Trophoblast cell (in vitro differentiated cells and primary cell): Measurements from ENCODE around the gene ARHGEF12.

Experiments
- DNase-seq, 2 donors: peaks; one replicate each; pipeline ENCODE4 v3.0.0-alpha.2; 2016
- H2AFZ ChIP-seq: 2 replicates; pipeline ENCODE4 v1.6.1; 2013; ENCODE audit warnings: low read length, moderate library complexity, mild to moderate bottlenecking; ENCODE audit not compliant: insufficient read depth, poor library complexity
- H2AK5ac ChIP-seq: 2 replicates; pipeline ENCODE4 v1.6.1; 2013; ENCODE audit warnings: mild to moderate bottlenecking, low read length
- H2BK120ac ChIP-seq: 2 replicates; pipeline ENCODE4 v1.6.1; 2013; ENCODE audit warnings: low read length, mild to moderate bottlenecking, moderate library complexity; ENCODE audit not compliant: insufficient read depth, poor library complexity
- H2BK12ac ChIP-seq: 2 replicates; pipeline ENCODE4 v1.6.1; 2013; ENCODE audit warnings: mild to moderate bottlenecking, low read length, moderate library complexity
- H2BK5ac ChIP-seq: 2 replicates; pipeline ENCODE4 v1.6.1; 2013; ENCODE audit warnings: low read length, low read depth, moderate library complexity, mild to moderate bottlenecking; ENCODE audit not compliant: poor library complexity
- H3K14ac ChIP-seq: 2 replicates; pipeline ENCODE4 v1.6.1; 2013; ENCODE audit warnings: mild to moderate bottlenecking, low read length
- H3K18ac ChIP-seq: 2 replicates; pipeline ENCODE4 v1.6.1; 2013; ENCODE audit warnings: mild to moderate bottlenecking, low read length
- H3K23ac ChIP-seq: 2 replicates; pipeline ENCODE4 v1.6.1; 2013; ENCODE audit warnings: low read length
- H3K27ac ChIP-seq: 2 replicates; pipeline ENCODE4 v1.5.1; 2013; ENCODE audit warnings: low read depth, mild to moderate bottlenecking, inconsistent platforms, low read length, moderate library complexity
- H3K27me3 ChIP-seq: 2 replicates; pipeline ENCODE4 v1.6.1; 2013; ENCODE audit warnings: inconsistent platforms, mild to moderate bottlenecking, low read length, moderate library complexity; ENCODE audit not compliant: insufficient read depth
- H3K36me3 ChIP-seq, 2 experiments: 1 replicate in 1 of 2; 2 replicates in 1 of 2; pipeline ENCODE4 v1.6.1; 2013; ENCODE audit warnings: low read length in 2 of 2, mild to moderate bottlenecking in 2 of 2, moderate library complexity in 1 of 2; ENCODE audit not compliant: insufficient read depth in 2 of 2, control insufficient read depth in 1 of 2
- H3K4ac ChIP-seq: 2 replicates; pipeline ENCODE4 v1.6.1; 2013; ENCODE audit warnings: low read depth, mild to moderate bottlenecking, low read length, moderate library complexity
- H3K4me1 ChIP-seq, 2 experiments: 1 replicate in 1 of 2; 2 replicates in 1 of 2; pipeline ENCODE4 v1.6.1; 2013; ENCODE audit warnings: low read length in 2 of 2, mild to moderate bottlenecking in 2 of 2, moderate library complexity in 1 of 2; ENCODE audit not compliant: insufficient read depth in 2 of 2, control insufficient read depth in 1 of 2
- H3K4me2 ChIP-seq: 2 replicates; pipeline ENCODE4 v1.6.1; 2013; ENCODE audit warnings: inconsistent platforms, mild to moderate bottlenecking, low read length, moderate library complexity
- H3K4me3 ChIP-seq: 2 replicates; pipeline ENCODE4 v1.5.1; 2013; ENCODE audit warnings: mild to moderate bottlenecking, low read depth, low read length, inconsistent platforms
- H3K79me1 ChIP-seq: one replicate; pipeline ENCODE4 v1.6.1; 2013; ENCODE audit warnings: low read length
- H3K79me2 ChIP-seq: 2 replicates; pipeline ENCODE4 v1.6.1; 2013; ENCODE audit warnings: low read length, mild to moderate bottlenecking; ENCODE audit not compliant: control insufficient read depth, insufficient read depth, poor library complexity
- H3K9ac ChIP-seq: 2 replicates; pipeline ENCODE4 v1.6.1; 2013; ENCODE audit warnings: mild to moderate bottlenecking, low read length
- H3K9me3 ChIP-seq: 2 replicates; pipeline ENCODE4 v1.6.1; 2013; ENCODE audit warnings: low read depth, mild to moderate bottlenecking, control low read depth, inconsistent platforms, low read length; ENCODE audit not compliant: insufficient read depth
- H4K12ac ChIP-seq: 2 replicates; pipeline ENCODE4 v1.6.1; 2013; ENCODE audit warnings: low read depth, mild to moderate bottlenecking, low read length, moderate library complexity
- H4K8ac ChIP-seq: 2 replicates; pipeline ENCODE4 v1.6.1; 2013; ENCODE audit warnings: low read depth, mild to moderate bottlenecking, low read length, moderate library complexity
- H4K91ac ChIP-seq: one replicate; pipeline ENCODE4 v1.6.1; 2013; ENCODE audit warnings: low read depth, mild to moderate bottlenecking, low read length, moderate library complexity
- WGBS: extraction: QIAGEN DNeasy Blood & Tissue Kit; methylation state at CpG from one replicate; pipeline ENCODE4 v1.1.7; 2013; ENCODE audit warnings: missing lambda C conversion rate; ENCODE audit not compliant: insufficient read length, insufficient coverage; ENCODE audit errors: extremely low coverage; 5-methylcytosine and 5-hydroxymethylcytosine counted together

The ARHGEF12 gene

DNA sequence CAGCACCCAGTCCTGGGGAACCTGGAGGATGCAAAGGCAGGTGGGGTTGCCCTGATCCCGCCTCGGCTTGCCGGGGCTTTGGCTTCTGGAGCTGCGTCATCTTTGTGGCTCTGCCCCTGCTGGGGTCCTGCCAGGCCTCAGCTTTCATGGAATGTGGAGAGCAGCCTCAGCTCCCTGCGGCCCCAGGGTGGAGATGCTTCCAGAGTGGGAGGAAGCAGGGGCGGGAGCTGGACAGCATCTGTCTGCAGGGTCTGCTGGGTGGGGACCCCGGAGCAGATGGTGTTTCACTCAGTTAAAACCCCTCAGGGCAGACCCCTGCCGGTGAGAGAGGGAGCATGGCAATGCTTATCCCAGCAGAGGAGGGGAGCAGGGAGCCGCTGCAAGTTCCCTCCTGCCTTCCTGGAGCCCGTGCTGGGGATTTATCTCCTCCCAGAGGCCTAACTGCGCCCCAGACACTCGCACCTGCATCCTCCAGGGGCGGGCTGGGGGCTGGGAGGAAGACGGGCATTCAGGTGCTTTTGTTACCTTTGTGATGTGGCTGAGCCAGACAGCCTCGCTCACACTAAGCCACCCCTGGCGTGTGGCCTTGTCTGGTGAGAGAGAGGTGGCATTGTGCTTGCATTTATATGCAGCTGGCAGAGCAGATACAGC, 191.0 kb downstream of the ARHGEF12 start:
- Histone ChIP-seq H2AK5ac (no peak overlapping the region), H2BK12ac (no peak overlapping the region), H3K27ac (no peak overlapping the region), H3K79me1 (no peaks in the 10 kb centered on the region), H3K9ac (no peak overlapping the region), H2BK5ac (no peak overlapping the region), H2BK120ac (no peak overlapping the region), H3K9me3 (peaks cover 2% of the 10 kb centered on the region), H3K4ac (no peak overlapping the region), H3K27me3 (no peaks in the 10 kb centered on the region), H4K8ac (no peak overlapping the region), H3K18ac (no peak overlapping the region), H3K79me2 (no peaks in the 10 kb centered on the region), H2AFZ (no peak overlapping the region), H3K4me1 (no peaks in the 10 kb centered on the region), H3K4me3 (no peak overlapping the region), H3K23ac (no peak overlapping the region), H4K12ac (no peak overlapping the region), H4K91ac (no peak overlapping the region), H3K14ac (no peak overlapping the region), H3K36me3 (no peaks in the 10 kb centered on the region), H3K4me2 (no peak overlapping the region)
- no peak for DNase-seq
- WGBS: no CpG with 5 or more reads among the region's 16 CpGs

DNA sequence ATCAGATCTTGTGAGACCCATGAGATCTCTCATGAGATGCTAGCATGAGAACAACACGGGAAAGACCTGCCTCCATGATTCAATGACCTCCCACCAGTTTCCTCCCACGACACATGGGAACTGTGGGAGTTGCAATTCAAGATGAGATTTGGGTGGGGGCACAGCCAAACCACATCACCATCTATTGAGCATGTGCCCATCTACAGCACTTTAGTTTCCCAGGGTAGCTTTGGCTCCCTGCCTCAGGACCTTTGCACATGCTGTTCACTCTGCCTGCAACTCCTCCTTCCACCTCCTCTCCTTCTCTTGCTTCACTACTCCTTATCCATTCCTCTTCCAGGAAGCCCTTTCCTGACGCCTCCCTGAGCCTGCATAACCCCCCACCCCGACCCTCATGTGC, 192.5 kb downstream of the ARHGEF12 start:
- Histone ChIP-seq H4K12ac (no peak overlapping the region), H3K27me3 (no peaks in the 10 kb centered on the region), H3K4me3 (no peak overlapping the region), H2BK120ac (no peak overlapping the region), H2BK12ac (no peak overlapping the region), H3K9ac (no peak overlapping the region), H3K79me1 (no peaks in the 10 kb centered on the region), H3K9me3 (peaks cover 2% of the 10 kb centered on the region), H4K8ac (no peak overlapping the region), H3K18ac (no peak overlapping the region), H3K14ac (no peak overlapping the region), H3K36me3 (no peaks in the 10 kb centered on the region), H3K4me2 (no peak overlapping the region), H3K4me1 (no peaks in the 10 kb centered on the region), H2AFZ (no peak overlapping the region), H3K23ac (no peak overlapping the region), H4K91ac (no peak overlapping the region), H3K4ac (no peak overlapping the region), H3K27ac (no peak overlapping the region), H2AK5ac (no peak overlapping the region), H3K79me2 (no peaks in the 10 kb centered on the region), H2BK5ac (no peak overlapping the region)
- no CpG with 5 or more reads among the region's 4 CpGs for WGBS
- no peak for DNase-seq

DNA sequence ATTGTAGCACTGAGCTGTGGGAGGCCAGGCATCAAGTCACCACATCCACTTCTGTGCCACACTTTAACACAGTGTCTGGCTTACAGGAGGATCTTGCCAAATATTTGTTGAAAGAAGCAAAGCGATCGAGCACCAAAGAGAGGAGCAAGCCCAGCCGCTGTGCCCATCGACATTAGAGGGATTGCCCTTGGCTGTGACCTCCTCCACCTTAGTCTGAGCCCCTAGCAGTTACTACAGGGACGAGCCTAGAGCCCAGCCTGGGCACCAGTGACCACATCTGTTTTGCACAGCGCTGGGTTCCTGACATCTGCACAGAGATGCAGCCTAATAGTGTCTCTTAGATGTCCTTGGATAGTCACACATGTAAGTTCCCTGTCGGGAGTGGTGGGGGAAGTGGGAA, 193.0 kb downstream of the ARHGEF12 start:
- H2AFZ ChIP-seq: no peak overlapping the region
- no peak overlapping the region for H3K23ac ChIP-seq
- no peaks in the 10 kb centered on the region for H3K79me1 ChIP-seq
- H3K36me3 ChIP-seq: no peaks in the 10 kb centered on the region
- H3K4me3 ChIP-seq: no peak overlapping the region
- WGBS: no CpG with 5 or more reads among the region's 7 CpGs
- no peak overlapping the region for H4K8ac ChIP-seq
- no peak overlapping the region for H2BK5ac ChIP-seq
- H3K9me3 ChIP-seq: peaks cover 2% of the 10 kb centered on the region
- no peaks in the 10 kb centered on the region for H3K4me1 ChIP-seq
- no peak overlapping the region for H4K91ac ChIP-seq
- DNase-seq: no peak
- no peak overlapping the region for H3K4ac ChIP-seq
- no peak overlapping the region for H3K14ac ChIP-seq
- H2BK12ac ChIP-seq: no peak overlapping the region
- H3K27ac ChIP-seq: no peak overlapping the region
- no peaks in the 10 kb centered on the region for H3K79me2 ChIP-seq
- H3K18ac ChIP-seq: no peak overlapping the region
- H3K4me2 ChIP-seq: no peak overlapping the region
- no peak overlapping the region for H2AK5ac ChIP-seq
- no peak overlapping the region for H4K12ac ChIP-seq
- H2BK120ac ChIP-seq: no peak overlapping the region
- no peak overlapping the region for H3K9ac ChIP-seq
- H3K27me3 ChIP-seq: no peaks in the 10 kb centered on the region

DNA sequence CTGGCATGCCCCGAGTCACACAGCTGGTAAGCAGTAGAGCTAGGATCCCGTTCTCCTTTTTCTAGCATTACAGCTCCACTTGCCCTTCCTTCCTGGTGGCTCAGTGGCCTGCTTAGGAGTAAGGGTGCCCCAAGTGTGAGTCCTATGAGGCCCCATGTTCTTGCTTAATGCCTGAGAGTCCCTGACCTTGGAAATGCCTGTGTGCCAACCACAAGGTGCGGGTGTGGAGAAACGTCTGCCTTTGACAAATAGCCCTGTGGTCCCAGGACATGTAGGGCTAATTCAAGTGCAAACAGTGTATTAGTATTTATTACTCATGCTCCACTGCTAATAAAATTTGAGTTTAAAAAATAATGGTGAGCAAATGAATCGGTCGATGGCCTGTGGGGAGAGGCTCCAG, 193.7 kb downstream of the ARHGEF12 start:
- Histone ChIP-seq H3K9ac (no peak overlapping the region), H2AK5ac (no peak overlapping the region), H3K18ac (no peak overlapping the region), H3K4ac (no peak overlapping the region), H2AFZ (no peak overlapping the region), H3K79me1 (no peaks in the 10 kb centered on the region), H3K9me3 (peaks cover 2% of the 10 kb centered on the region), H4K12ac (no peak overlapping the region), H3K14ac (no peak overlapping the region), H3K27ac (no peak overlapping the region), H4K8ac (no peak overlapping the region), H3K23ac (no peak overlapping the region), H3K4me3 (no peak overlapping the region), H3K79me2 (no peaks in the 10 kb centered on the region), H4K91ac (no peak overlapping the region), H3K36me3 (no peaks in the 10 kb centered on the region), H2BK120ac (no peak overlapping the region), H2BK12ac (no peak overlapping the region), H3K4me1 (no peaks in the 10 kb centered on the region), H3K4me2 (no peak overlapping the region), H3K27me3 (no peaks in the 10 kb centered on the region), H2BK5ac (no peak overlapping the region)
- DNase-seq: no peak
- no CpG with 5 or more reads among the region's 6 CpGs for WGBS
